Measurements from ENCODE around the gene MYL12B.
A peak's percentile ranks its signal among the peaks of the same experiment; 100 is the strongest.
"Not testable (repeated sequence)": the region's sequence is repeated elsewhere in the genome, so short reads cannot be mapped to it uniquely, and the experiment has no call there.

The MYL12B gene

GRCh38 chr18:3263132-3263700 is 1.3 kb downstream of the MYL12B start:
- DNase-seq = no peak

DNA sequence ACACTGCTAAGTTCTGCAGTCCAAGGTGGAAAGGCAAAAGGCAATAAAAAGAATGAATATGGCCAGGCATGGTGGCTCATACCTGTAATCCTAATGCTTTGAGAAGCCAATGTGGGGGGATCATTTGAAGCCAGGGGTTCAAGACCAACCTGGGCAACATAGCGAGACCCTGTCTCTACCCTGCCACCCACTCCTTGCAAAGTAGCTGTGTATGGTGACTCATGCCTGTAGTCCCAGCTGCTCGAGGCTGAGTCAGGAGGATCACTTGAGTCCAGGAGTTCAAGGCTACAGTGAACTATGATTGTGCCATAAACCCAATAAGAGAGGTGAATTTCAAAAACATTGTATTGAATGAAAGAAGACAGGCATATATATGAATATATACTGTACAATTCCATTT is 2.4 kb downstream of the MYL12B start:
- no peak for DNase-seq

GRCh38 chr18:3265564-3266033 is 3.7 kb downstream of the MYL12B start:
- DNase-seq = no peak

DNA sequence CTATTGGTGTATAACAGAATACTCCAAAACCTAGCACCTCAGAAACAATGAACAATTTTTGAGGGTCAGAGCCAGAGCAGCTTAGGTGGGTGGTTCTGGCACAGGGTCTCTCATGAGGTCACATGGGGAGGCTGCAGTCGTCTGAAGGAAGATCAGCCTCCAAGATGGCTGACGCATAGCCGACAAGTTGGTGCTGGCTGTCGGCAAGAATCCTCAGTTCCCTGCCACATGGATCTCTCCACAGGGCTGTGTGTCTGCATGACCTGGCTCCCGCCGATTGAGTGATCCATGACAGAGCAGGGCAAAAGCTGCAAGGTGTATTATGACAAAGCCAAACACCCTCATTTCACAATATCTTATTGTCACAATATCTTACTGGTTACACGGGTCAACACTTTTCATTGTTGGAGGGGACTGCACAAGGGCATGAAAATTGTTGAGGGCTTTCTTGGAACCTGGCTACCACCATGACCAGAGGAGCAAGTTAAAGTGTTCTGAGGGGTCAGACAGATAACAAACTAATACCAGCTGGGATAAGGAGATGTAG is 4.2 kb downstream of the MYL12B start:
- no peak for DNase-seq

DNA sequence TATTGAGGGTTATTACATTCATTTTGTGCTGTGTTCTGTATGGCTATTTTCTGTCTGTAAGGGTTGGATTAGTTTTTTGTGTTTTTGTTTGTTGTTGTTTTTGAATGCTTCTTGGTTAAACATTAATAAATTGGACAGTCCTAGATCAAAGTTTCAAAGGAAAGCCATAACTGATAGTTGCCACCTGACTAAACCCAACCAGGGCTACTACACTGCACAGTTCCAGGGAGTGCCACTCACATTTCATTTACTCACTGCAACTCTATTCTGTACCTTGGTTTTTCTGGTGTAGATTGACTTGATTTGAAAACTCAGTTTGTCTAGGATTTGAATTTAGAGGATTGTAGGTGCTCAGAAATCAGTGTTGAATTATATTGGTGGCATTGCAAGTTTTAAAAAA is 6.4 kb downstream of the MYL12B start:
- DNase-seq = no peak

DNA sequence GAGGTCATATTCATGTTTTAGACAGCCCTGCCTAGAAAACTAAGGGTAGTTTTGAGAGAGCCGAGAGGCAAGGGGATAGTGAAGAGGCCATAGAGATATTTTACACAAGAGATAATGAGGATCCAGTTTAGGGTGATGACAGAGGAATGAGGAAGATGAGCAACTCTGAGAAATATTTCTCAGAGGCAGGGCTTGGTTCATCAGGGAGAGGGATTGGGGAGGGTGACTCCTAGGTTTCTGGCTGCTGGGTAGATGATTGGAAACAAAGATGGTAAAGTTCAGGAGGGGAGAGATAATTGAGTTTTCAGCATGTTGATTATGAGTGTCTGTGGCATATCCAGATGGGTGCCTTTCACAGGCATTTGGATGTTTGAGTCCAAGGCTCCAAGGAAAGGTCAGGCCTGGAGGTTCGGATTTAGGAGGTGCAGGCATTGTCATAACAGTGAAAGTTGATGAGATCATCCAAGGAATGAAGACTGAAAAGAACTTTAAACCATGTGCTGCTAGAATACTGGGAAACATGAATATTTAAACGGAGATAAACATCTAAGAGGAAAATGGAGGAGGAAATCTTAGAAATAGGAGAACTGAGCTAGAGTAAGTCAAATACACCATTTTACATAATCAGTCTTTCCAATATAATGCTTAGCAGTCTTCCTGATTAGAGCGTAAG is 7.4 kb downstream of the MYL12B start:
- no peak for DNase-seq

DNA sequence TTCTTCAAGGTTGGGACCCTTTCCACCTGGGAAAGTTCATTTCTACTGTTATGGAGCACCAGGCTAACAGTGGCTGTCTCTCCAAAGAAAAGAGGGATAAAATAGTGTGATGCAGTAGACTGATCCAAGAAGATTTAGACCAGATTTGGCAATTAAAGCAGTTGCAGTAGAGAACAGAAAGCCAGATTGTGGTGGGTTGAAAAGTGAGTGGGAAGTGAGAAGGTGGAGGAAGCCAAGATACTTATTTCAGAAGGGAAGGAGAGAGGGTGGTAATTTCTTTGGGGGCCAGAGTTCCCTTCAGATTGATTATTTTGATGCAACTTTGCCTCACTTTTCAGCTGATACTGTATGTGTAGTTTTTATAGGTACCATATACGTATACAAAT is 8.0 kb downstream of the MYL12B start:
- no peak for DNase-seq

DNA sequence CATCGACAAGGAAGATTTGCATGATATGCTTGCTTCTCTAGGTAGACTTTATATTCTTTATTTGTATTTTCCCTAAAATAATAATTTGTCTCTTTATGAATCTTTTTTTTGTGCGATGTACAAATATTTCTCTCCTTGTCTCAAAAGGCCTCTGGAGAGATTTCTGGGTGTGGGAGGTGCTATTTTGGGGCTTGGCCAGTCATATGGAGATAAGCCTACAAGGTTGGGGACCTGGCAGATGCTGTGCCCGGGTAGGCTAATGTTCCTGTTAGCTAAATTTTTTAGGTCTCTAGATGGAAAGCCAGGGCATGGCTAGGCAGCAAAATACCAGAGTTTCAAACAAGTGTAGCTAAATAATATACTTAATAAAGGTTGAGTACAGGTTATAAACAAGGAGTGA is 11.1 kb downstream of the MYL12B start:
- DNase-seq = no peak

DNA sequence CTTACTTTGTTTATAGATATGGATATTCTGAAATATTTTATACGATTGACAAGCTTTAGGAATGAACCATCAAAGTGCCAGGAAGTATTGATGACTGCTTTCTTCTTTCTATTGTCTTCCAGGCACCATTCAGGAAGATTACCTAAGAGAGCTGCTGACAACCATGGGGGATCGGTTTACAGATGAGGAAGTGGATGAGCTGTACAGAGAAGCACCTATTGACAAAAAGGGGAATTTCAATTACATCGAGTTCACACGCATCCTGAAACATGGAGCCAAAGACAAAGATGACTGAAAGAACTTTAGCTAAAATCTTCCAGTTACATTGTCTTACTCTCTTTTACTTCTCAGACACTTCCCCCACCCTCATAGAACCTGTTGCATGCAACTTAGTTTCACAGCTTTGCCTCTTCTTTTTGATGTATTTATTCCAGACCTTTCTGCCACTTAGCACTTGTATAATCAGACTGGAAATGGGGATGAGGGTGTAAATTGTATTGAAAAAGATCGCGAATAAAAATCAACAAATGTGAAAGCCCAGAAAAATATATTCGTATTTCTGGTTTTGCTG is 15.8 kb downstream of the MYL12B start:
- DNase-seq = not testable (repeated sequence)

DNA sequence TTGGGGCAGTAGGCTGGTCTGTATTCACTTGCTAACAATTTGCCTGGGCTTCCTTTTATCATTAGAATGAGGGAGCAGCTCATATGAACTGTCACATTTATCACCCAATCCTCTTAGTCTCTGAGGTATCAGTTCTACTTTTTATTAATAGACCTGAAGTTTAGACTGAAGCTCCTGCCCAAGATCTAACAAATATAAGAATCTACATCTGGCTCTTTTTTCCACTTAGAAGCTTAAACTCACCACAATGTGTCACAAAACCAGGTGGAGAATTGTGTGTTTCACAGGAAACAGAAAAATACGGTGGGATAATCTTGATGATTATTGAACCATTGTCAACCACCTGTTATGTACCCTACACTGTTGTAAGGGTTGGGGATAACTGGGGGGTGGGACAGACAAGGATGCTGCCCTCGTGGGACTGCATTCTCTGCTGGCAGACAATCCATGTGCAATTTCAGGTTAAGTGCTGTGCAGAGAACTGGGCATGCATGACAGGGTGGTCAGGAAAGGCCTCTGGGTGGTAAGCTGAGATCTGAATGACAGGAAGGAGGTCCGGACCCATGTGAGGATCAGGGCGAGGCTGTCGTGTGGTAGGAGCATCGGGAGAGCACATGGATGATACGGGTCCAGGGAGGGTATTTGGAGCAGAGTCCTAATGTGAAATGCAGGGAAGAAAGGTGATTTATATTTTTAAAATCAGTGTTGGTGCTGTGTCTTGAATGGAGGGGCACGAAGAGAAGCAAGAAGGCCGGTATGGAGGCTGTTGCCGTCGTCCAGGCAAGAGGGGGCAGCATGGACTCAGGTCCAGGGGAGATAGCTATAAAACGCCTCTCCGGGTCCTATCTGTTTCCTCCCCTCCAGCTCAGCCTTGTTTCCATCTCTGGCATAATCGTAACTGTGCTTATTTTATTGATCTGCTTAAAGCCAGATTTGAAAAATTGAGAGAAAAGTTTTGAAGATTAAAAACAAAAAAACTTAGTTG is 17.6 kb downstream of the MYL12B start:
- DNase-seq = no peak

DNA sequence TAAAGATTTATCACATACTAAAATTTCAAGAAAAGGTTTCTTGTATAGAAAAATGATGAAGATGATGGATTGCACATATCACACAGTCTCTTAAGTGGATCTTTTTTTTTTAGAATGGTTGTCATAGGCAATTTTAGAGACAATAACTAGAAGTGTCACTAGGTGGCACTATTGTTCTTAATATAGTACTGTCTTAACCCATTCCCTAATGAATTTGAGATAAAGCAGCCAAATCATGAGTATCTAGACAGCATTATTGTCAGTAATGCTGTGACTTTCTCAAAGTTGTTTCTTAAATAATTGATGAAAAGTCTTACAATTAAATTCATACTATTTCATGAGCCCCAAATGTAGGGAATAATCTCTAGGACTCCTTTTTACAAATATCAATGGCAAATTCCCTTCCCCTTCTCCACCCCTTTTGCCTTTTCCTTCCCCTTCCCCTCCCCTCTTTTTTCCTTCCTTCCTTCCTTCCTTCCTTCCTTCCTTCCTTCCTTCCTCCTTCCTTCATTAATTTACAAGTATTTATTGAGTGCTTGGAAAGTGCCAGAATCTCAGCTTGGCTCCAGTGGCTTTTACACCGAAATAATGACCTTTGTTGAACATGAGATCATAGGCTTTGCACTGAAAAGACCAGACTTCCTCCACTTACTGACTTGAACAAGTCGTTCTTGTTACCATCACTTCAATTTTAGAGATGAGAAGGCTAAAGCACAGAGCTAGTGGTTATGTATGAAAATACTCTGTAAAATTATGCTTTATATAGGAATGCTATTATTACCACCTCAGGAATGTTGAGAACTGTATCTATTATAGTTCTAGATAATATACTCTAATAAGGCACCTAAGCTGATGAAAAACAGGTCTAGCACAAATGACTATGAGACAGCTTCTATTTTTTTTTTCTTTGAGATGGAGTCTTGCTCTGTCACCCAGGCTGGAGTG is 19.8 kb downstream of the MYL12B start:
- peak; percentile 71 for DNase-seq

- no peak for DNase-seq
These were observed 21.4 kb downstream of the MYL12B start for GRCh38 chr18:3283253-3283863.

DNA sequence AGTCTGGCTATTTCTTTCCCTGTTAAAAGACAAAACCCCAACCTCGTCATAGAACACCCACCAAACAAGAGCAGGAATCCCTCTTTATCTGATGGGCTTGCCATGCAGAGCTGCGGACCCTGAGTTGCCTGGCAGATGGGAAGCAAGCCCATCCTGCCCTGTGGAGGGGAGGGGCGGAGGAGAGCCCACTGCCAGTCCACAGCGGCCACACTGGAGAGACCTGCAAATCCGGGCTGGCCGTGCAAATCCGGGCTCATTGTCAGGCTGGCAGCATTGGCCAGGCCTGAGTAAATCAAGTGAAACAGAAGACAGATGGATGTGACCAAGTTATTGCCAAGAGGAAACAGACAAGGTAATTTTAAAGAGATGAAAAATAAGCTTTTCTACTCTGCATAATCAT is 22.0 kb downstream of the MYL12B start:
- no peak for DNase-seq

DNA sequence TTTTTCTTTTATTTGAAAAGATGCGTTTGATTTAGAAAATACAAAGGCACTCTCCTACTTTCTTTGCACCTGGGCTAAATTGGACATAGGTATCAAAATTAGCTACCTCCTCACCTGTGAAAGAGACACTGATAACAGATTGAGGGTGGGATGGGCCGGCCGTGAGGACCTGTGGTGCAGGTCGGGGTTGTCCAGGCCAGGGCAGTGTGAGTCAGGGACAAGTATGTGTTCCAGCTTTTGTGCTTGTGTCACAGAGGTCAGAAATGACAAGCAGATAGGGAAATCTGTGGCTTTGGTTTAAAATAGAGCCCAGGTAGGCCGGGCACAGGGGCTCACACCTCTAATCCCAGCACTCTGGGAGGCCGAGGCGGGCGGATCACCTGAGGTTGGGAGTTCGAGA is 22.6 kb downstream of the MYL12B start:
- DNase-seq = no peak

DNA sequence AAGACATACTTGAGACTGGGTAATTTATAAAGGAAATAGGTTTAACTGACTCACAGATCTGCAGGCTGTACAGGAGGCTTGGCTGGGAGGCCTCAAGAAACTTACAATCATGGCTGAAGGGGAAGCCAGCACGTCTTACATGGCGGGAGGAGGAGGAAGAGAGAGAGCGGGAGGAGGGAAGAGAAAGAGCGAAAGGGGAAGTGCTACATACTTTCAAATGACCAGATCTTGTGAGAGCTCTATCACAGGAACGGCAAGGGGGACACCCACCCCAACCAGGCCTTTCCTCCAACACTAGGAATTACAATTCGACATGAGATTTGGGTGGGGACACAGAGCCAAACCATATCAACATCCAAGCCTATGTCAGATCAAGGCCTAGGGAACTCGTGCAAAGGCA is 24.2 kb downstream of the MYL12B start:
- DNase-seq = no peak

- no peak for DNase-seq
These were observed 31.4 kb downstream of the MYL12B start for GRCh38 chr18:3293196-3293951.

- DNase-seq = peak; percentile 35
These were observed 32.6 kb downstream of the MYL12B start for GRCh38 chr18:3294435-3295080.

- peak; percentile 97 for DNase-seq
These were observed 35.4 kb downstream of the MYL12B start for GRCh38 chr18:3297025-3297984.

DNA sequence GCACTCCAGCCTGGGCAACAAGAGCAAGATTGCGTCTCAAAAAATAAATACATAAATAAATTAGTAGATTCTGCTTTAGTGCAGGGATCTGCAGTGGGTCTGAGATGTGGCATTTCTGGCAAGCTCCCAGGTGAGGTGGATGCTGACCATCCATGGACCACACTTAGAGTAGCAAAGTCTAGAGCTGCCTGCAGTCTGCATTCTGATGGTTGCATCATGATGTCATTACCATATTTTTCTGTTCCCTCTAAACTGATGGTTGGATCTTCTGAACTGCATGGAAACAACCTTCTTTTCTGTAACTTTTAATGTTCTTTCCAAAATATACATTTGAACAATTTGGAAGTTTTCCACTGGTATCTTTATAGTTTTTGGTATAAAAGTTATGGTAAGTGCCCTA is 42.9 kb downstream of the MYL12B start:
- no peak for DNase-seq
